HEK293 (cell line): ENCODE results near the gene STRN3.

Experiments used
- CTCF ChIP-seq: fragments of 450-650 bp; formaldehyde crosslinking; IDR thresholded peaks from 2 replicates; pipeline ENCODE4 v1.5.1; 2016; ENCODE audit warnings: missing biosample characterization, missing genetic modification characterization
- REST ChIP-seq: fragments of 450-650 bp; formaldehyde crosslinking; IDR thresholded peaks from 2 replicates; pipeline ENCODE4 v1.5.1; 2016; ENCODE audit warnings: missing biosample characterization, missing genetic modification characterization
- ZNF274 ChIP-seq, 2 experiments: fragments of 200-500 bp in 1 of 2; fragments of 450-650 bp in 1 of 2; sonication (Bioruptor generic) in 1 of 2; formaldehyde crosslinking in 1 of 2; IDR thresholded peaks; 2 replicates each; pipeline versions ENCODE4 v1.5.1 to v1.6.1; 2014 to 2016; ENCODE audit warnings: borderline replicate concordance in 1 of 2, inconsistent platforms in 1 of 2, low read length in 1 of 2, missing biosample characterization in 1 of 2, missing genetic modification characterization in 1 of 2

- TF ChIP-seq CTCF (tag by site-specific recombination) (no peak), ZNF274 (IDR thresholded peaks at IDR 0.05; ENCODE audit: low read length) (no peak), ZNF274 (tag by site-specific recombination; IDR thresholded peaks at IDR 0.05; ENCODE audit: borderline replicate concordance) (no peak), REST (tag by site-specific recombination) (no peak)
Measured at GRCh38 chr14:31003284-31003683, 22.9 kb downstream of the STRN3 start.
